Stimulated activated CD8-positive, alpha-beta memory T cell treated with anti-CD3 and anti-CD28 coated beads, Interleukin-7, amount 100 ng/mL, for 48 hours (primary cell): ENCODE data around the gene ATG4B.

Experiments used
- DNase-seq, 2 donors: peaks; one replicate each; pipeline ENCODE4 v3.0.0-alpha.2; 2020; ENCODE audit warnings: low read depth in 1 of 2; ENCODE audit errors: extremely low read depth in 1 of 2

ATG4B gene

DNA sequence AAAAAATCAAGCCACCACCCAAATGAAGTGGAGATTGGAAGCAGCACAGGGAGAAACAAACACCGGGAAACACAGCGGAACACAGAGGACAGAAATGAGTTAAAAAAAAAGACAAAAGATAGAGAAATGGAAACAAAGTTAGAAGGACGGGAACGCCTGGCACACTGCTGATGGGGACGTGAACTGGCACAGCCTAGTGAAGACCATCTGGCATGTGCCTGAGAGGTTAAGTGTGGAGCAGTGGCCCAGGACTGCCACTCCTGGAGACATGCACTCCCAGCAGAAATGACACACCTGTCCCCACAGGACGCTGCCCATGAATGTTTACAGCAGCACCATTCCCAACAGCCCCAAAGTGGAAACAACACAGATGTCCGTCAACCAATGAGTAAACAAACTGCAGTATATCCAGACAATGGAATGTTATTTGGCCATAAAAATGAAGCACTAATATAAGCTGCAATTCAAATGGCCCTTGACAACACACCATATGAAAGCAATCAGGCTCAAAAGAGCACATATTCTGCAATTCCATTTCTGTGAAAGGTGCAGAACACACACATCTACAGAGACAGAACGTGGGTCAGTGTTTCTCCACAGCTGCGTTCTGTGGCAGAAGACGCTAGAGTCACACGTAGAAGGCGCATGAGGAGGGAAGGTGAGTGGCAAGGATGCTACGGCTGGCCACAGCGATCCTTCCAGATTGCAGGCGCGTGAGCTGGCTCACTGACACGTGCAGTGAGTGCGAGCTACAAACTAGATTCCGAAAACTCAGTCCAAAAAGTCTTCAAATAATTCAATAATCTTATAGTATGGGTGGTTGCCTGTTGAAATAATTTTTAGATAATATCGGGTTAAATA is 25.1 kb upstream of the ATG4B start:
- DNase-seq: no peak

GRCh38 chr2:241613017-241613780 is 24.3 kb upstream of the ATG4B start:
- no peak for DNase-seq

DNA sequence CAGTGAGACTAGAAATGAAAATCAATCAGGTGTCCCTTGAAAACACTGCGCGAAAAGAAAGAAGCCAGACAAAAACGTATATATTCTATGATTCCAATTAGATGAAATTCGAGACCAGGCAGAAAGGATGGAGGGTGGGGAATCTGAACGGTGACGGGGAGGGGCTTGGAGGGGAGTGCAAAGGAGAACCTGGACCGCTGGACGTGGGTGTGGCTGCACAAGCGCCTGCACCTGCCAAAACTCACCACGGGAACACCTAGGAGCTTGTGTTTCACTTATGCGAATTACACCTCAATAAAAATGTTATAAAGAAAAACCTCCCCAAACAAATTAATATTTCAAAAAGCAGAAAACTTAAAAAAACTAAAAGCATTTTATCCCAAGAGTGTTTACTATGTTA is 22.5 kb upstream of the ATG4B start:
- DNase-seq: no peak

DNA sequence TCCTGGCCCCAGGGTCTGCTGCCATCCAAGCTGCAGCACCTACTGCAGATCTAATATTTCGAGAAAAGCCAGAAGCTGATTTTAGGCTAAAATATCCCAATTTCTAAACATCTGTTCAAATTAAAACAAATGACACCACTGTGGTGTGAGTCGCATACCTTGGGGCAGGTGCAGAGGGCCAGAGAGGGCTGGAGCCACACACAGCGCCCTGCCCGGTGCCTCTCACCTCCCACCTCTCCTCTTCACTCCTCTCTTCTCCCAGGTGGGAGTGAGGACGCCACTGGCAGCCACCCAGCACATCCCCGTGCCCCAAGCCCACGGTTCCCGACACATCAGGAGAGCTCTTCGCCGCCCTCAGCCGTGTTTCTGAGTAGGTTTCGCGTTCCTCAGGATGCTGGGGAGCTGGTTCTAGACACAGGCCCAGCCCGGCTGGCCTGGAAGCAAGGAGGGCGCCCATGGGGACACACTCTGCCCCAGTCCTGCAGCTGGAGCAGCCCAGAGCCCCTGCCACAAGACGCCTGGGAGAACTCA is 21.9 kb upstream of the ATG4B start:
- DNase-seq: no peak

DNA sequence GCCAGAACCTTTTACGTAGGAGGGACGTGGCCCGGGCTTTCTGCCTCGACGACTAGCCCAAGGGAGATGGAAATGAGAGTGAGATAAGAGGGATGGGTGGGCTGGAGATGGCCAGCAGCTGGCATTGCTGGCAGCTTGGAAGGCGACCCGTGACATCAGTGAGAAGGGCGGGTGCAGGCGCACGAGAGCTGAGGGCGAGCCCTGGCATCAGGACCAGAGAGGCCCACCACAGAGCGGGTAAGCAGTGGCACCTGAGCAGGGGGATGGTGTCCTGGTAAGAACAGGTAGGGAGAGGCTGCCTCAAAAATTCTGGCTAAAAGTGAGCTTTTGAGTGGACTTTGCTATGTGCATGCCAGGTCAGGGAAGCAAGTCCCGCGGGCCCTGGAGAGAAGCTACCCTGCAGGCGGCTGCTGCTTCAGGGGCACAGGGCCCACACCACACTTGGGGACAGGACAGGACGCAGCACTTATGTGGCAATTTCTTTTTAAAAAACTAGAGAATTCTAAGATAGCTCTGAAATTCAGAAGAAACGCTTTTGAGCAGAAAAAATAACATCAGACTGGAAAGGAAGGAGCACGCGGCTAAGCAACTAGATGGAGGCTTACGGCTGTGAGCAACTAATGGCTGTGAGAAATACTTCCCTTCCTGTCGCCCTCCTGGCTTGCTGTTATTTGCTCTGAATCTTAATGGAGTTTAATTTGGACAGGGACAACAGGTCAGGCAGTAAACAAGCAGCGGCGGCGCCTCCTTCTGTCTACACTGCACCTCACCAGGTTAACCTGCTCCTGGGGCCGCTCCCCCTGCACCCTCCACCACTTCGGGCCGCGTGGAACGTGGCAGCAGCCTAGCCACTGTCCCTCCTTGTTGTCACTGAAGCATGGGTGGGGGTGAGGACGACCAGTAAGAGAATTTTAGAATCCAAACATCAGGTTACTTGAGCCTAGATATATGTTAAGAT is 21.0 kb upstream of the ATG4B start:
- DNase-seq: no peak

- DNase-seq: no peak
Observed at GRCh38 chr2:241617431-241618154, 19.9 kb upstream of the ATG4B start.

DNA sequence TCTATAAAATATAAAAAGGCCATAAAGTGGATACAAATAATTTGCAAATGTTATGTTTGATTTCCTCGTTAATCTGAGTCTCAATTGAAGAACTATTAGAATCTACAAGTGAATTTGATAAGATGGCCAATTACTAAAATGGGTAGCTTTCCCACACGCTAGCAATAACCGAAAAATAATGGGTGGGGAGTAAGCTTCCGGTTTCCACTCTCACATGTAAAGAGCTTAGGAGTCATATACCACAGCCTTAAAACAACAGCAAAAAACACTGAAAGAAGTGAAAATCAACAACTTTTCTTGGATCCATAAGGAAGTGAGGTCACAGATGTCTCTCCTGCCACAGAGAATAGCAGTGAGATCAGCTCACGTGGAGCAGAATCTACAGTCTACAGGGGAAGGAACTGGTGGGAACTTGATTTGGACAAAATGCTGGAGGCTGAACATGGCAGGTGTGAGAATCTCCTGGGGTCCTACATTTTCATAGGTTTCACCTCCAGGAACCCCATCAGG is 19.1 kb upstream of the ATG4B start:
- no peak for DNase-seq

DNA sequence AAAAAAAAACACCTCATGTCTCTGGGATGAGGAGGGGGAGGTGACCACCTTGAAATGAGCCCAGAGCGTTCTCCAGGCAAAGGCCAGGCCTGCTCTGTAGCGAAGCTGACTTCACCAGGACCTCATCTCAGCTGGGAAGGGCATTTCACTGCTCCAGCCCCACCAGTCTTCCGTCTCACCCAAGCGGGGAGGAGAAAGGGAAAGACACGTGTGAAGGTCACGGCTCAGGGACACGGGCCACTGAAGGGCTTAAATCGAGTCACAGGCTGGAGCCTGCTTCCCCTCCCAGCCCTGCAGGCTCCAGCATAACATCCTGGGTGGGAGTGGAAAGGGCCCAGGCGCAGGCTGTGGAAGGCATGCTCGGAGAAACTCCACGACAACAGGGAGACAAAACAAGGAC is 18.7 kb upstream of the ATG4B start:
- no peak for DNase-seq

DNA sequence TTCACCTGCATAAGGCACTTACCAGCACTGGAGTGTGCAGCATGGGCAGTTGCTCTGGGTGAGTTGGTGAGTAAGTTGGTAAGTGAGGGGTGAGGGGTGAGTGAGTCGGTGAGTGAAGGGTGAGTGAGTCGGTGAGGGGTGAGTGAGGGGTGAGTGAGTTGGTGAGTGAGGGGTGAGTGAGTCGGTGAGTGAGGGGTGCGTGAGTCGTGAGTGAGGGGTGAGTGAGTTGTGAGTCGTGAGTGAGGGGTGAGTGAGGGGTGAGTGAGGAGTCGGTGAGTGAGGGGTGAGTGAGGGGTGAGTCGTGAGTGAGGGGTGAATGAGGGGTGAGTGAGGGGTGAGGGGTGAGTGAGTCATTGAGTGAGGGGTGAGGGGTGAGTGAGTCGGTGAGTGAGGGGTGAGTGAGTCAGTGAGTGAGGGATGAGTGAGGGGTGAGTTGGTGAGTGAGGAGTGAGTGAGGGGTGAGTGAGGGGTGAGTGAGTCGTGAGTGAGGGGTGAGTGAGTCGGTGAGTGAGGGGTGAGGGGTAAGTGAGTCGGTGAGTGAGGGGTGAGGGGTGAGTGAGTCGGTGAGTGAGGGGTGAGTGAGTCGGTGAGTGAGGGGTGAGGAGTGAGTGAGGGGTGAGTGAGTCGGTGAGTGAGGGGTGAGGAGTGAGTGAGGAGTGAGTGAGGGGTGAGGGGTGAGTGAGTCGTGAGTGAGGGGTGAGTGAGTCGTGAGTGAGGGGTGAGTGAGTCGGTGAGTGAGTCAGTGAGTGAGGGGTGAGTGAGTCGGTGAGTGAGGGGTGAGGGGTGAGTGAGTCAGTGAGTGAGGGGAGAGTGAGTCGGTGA is 17.7 kb upstream of the ATG4B start:
- DNase-seq: peak in 1 of 2 donors; percentile 32

- DNase-seq: peak; percentile 52 to 82
Observed at GRCh38 chr2:241620419-241620769, 17.1 kb upstream of the ATG4B start.

GRCh38 chr2:241627675-241628074 is 9.8 kb upstream of the ATG4B start:
- no peak for DNase-seq

DNA sequence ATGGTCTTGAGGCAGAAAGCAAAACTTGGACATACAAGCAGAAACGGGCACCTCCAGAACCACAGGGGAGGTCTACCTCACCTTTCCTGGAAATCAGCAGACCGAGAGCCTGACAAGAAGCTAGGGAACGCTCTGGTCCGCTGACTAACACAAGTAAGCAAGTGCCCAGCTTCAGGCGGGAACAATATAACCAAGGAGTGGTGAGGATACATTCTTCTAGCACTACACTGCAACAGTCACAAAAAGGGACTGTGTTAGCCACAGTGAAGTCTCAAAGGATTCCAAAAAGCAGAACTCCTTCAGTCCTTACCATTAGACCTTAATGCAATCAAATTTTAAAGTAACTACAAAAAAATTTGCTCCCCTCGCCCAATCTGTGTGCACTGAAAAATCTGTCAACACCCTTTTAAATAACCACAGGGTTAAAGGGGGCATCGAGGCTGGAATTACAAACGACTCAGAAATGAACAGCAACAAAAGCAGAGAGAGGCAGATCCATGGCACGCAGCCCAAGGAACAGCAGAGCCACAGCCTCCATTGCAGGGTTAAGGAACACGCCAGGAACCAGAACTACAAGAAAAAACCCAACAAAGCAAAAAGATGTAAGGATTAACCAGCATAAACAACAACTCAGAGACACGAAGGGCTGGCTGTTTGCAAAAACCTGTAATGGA is 7.6 kb upstream of the ATG4B start:
- DNase-seq: no peak

GRCh38 chr2:241632478-241633325 is 4.8 kb upstream of the ATG4B start:
- no peak for DNase-seq

DNA sequence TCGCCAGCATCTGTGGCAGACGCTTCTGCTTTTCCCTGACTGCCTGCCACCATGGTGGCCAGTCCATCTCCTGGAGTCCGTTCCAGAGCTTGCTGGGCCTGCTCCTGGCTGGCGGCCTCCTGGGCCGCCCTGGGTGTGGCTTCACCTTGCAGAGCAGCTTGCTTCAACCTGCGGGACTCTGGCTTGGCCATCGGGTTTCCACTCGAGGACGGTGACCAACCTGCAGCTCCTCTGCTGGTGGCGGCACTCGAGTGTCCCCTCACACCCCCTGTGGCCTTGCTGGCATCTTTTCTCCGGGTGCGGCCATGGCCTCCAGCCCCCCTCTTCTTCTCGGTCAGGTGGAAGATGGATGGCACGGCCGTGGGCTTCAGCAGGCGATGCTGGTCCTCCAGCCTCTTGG is 3.9 kb upstream of the ATG4B start:
- DNase-seq: no peak

DNA sequence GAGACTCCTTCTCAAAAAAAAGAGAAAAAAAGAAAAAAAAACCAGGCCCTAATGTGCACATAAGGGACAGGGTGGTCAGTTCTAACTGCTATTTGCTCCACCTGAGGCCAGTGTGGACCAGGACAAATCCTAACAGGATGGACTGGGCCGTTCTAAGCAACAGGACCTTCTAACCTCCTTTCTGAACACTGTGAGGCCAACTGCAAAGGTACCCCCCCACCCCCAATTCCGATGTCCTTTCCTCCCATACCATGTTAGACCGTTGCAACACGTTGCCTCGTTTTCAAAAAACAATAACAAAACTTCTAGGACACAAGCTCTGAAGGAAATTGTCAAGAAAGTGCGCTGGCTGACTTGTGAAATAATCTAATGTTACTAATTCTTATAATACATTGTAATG is 1.7 kb upstream of the ATG4B start:
- DNase-seq: no peak

DNA sequence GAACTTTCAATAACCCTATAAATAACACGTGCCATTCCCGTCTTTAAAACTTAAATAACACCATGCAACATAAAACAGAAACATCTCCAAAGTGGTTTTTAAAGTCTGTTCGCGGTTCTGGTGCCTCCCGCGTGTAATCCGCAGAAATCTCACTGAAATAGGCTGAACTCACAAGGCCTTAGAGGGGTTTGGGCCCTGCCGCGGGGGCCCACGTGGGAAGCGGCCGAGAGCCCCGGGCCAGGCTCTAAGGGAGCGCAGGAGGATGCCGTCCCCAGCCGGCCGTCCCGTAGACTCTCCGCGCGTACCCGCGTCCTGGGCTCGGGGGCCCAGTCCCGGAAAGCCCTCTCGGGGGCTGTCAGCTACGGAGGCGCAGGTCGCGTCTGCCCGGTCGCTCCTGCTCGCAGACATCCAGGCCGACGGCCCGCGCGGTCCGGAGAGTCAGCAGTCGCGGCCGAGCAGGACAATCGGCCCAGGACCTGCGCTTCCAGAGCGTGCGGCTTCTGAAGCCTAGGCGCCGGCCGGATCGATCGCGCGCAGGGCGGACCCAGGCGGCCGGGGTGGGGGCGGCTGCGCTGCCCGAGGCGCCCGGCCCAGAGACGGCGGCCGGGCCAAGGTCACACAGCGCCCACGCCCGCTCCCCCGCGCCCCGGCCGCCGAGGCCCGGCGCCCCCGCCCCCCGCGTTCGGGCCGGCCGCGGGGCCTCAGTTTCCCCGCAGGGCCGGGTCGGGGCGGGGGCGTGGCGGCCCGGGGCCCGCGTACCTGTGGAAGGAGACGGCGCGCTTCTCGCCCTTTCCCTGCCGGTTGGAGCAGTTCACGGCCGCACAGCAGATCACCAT is 1.1 kb upstream of the ATG4B start:
- peak in 1 of 2 donors; percentile 25 for DNase-seq
